GM21717 (cell line): Measurements from ENCODE around the gene SMARCA2.

Experiments used
- ATAC-seq: cut with Tn5 transposase; IDR thresholded peaks from one replicate; pipeline ENCODE4 v1.9.1; 2021; ENCODE audit warnings: mild to moderate bottlenecking, moderate library complexity; ENCODE audit not compliant: unreplicated experiment

Gene SMARCA2

DNA sequence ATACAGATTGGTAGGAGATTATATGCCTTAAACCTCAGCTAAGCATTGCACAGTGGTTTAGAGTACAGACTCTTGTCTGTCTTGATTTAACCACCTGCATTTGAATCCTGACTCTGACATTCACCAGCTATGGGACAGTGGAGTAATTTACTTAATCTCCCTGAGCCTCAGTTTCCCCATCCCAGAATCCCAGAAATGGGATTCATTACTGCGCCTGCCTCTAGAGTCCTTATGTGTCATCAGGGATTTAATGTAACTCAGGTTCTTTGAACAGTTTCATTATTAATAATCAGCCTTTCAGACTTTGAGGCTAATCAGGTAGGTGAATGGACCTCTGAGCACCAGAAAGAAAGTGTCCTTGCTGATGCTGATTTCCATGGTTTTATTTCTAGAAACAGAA is 149.1 kb downstream of the SMARCA2 start:
- no peak for ATAC-seq

DNA sequence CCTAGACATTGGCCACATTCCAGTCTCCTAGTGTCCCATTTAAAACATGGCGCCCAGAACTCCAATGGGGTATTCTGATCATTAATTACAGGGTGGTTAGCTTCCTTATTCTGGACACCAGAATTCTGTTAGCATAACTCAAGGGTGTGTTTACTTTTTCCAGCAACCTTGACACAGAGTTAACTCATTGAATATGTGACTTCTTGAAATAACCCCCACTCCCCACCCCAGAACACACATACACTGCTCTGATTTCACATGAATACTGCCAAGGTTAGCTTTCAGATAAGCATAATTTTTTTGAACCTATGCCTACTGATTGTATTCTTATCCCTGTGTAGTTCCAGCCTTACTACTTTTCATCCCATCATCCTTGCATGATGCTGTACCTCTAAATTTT is 151.1 kb downstream of the SMARCA2 start:
- no peak for ATAC-seq

DNA sequence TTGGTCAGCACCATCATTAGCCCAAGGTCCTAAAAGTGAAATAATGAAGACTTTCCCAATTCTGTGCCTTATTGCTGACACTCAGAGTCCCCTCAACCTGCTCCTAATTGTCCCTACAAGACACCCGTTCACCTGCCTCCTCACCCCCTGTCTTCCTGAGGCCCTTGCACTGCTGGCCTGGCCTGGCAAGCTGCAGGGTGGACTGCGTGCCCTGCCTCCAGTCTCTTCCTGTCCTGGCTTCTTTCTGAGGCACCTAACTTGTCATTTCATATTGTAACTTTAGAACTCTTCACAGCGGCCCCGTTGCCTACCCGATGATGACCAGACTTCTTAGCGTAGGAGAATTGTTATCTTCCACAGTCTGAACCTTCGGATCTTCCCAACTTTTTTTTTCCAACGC is 153.9 kb downstream of the SMARCA2 start:
- no peak for ATAC-seq

DNA sequence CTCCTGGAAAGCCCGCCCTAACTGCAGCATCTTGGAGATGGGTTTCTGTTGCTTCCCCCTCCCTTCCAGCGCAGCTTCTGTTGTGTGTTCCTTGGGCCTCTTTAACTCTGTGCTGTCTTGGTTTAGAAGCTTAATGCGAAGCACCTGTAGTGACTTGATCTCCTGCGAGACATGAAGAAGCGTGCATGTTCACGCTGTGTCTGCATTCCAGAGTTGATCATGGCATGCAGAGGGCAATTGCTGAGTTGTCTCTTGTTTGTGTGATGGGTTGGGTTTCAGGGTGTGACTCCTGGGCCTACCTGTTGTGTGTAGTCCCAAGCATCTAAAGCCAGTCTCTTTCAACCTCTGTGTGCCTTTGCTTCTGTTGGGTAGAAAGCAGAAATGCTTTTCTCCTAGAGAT is 155.6 kb downstream of the SMARCA2 start:
- no peak for ATAC-seq

DNA sequence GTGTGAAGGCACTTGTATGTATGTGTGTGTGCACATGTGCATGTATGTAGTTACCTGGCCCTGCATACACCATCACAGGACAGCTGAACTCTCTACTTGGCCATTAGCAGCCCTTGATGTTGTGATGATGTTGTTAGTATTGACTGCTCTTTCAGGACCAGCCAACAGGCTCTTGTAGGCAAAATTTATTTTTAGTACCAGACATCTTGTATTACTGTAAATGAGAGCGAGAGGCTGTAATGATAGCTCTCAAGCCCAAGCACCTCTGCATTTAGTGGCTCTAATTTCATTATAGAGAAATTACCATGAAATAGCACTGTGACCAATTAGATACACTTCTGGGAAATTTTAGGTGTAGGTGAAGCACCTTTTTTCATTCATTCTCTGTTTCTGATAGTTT is 158.0 kb downstream of the SMARCA2 start:
- ATAC-seq: no peak

DNA sequence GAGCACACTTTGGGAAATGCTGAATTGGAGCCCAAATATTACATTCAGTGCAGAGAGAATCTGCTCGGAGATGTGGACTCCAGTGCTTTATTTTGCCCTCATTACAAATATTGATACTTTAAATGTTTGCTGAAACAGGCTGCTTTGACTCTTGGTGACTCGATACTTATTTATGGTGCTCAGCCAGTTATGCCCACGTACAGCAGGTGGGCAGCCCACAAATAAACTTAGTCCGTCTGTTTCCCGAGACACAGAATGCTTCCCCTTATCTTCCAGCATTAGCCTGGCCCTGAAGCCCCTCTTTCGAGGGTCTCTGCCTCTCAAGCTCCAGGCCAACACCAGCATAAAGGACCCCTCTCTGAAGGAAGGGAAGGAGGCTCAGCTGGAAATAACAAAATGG is 158.7 kb downstream of the SMARCA2 start:
- ATAC-seq: no peak

DNA sequence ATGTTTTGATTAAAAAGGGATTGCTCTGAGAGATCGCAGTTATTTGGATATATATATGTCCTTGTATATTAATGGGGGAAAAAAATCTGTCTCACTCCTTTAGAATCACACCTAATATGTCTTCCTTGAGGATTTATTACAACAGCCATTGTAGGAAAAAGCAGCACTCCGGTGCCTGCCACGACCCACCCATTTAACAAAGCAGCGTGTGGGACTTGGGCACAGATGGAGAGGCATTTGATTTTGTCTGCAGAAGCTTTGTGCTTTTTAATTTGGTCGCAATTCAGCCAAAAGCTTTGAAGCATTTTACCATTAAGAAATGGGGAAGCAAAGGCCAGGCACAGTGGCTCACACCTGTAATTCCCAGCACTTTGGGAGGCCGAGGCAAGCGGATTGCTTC is 159.2 kb downstream of the SMARCA2 start:
- no peak for ATAC-seq

DNA sequence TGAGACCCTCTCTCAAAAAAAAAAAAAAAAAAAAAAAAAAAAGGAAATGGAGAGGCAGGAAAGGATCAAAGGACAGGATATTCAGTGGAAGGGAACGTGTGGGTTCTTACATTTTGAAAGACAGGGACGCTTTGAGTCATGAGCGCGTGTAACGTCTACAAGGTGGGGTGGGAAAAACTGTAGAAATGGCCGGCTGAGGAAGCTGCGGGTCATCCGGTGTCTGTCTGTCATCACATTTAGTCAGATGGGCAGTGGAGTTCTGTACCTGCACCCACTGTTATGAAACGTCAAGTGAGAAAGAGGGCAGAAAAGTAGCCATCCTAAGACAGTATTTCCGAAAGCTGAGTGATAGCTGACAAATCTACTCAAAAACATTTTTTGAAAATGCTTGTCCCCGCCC is 159.8 kb downstream of the SMARCA2 start:
- ATAC-seq: no peak

DNA sequence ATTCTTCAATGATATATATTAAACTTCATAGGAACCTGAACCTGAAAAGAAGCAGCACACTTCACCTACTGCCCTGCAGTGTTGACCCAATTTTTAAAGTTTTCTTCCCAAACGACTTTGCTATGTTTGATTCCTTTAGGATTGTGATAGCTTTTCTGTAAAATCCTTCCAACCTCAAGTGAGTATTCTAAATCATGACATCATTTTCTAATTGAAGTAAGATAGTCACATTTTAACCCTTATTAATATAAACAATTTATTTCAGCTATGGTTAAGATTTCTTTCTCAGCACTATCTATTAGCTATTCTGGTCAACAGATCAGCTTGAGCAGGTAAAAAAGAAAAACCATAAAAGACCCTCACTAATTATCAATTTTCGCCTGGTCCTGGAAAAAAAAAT is 162.0 kb downstream of the SMARCA2 start:
- no peak for ATAC-seq

DNA sequence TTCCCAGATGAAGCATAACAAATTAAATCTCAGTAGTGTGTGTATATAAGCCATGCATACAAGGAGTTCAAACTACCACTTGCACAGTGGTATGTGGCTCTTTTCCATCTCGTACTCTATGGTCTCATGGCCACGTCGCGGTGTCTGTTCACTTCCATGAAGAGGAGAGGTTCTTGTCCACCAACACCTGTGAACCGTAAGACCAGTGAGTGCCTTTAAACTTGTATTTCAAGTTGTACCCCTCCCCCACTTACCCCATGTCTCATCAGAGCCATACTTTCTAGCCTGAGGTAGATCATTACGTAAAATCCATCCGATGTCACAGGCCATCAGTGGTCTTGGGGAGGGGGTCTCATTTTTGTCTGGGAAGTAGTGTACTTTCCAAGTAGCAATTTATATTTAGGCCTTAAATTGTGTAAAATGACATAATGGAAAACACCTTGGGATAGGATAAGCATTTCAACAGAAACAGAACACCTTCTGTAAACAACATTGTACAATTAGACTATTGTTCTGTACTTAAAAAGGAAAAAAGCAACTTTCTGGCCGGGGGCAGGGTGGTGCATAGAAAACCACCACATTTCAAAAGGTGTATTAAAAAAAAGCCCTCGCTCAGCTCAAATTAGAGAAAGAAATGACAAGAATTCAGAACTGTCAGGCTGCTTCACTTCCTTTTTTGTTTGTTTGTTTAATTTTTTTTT is 163.0 kb downstream of the SMARCA2 start:
- no peak for ATAC-seq

DNA sequence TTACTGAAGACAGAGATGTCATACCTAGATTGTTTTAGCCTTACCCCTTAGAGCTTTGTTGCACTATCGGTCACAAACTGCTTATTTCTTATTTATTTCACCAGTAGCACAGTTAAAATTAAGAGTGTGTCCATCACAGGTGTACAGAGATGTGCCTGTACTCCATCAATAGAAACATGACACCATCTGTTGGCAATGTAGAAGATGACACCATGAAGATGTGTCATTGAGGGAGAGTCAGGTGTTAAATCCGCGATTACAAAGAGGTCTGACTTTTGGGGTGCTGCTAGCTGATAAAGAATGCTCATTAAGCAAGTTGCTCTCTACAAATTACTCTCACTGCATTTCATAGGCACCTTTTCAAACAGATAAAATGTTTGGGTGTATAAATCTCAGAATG is 164.4 kb downstream of the SMARCA2 start:
- no peak for ATAC-seq

DNA sequence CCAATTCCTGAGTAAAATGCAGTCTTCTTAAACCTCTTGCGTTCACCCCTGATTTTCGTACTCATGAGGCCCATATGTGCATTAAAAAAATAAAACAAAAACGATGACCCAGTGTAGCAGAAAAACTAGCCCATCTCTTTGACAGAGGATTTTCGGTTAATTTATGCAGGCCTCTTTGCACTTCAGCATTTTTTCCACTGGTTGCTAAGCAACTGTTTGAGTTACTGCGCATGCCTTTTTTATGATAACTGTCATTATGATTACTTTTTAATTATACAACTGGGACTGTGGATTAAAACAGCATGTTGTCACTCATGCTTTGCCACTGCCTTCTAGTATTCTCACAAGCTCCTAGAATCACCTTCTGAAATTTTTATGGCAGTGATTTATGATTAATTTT is 165.0 kb downstream of the SMARCA2 start:
- no peak for ATAC-seq

DNA sequence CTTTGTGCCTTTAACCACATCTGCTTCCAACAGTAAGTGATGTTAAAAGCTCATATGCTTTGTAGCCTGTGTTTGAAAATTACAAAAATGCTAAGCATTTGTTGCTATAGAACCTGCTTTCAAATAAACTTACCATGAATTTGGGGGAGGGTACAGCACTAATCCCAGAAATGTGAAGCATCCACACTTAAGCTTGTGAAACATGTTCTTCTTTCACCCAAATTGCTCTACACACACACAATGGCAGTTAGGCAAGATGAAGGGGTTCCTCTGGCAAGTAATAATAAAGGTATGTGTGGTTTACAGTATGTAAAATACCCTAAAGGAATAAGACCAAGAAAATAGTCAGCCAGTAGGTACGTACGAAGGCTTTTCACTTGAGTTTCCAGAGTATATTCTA is 165.6 kb downstream of the SMARCA2 start:
- no peak for ATAC-seq

DNA sequence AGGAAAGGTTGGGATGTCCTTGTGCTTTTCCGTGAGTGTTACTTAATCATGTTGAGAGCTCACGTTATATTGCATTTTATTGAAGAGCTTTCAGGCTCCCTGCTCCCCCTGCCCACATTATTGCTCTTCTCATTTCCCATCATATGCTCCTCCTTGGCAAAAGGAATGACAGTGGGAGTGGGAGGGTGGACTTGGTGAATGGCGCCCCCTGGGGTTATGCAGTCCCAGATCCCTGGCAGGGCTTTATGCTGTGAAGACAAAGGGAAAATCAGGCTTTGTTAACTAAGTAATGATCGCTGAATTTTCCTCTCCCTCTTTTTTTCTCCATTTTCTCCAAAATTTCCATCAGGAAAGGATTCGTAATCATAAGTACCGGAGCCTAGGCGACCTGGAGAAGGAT is 166.6 kb downstream of the SMARCA2 start:
- no peak for ATAC-seq

DNA sequence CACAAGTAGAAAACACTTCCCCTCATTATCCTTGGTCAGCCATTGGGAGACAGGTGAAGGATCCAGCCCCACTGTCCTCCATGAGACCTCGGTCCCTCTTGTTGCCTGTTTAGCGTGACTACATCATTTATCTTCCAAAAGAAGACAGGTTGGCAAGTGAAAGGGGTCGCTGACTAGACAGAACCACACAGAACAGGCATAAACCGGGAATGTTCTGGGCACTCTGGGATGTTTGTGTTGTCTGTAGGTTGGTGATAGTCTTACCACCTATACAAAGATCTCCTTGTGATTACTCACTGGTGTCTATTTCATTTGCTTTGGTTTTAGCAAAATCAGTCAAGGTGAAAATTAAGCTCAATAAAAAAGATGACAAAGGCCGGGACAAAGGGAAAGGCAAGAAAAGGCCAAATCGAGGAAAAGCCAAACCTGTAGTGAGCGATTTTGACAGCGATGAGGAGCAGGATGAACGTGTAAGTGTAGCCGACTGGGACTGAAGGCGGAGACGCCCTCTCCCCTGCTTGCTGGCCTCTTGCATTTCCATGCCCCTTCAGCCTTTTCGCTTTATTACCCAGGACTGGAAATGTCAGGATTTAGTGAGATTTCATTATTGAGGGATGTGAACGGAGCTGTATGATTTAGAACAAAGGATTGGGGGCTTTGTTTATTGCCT is 175.9 kb downstream of the SMARCA2 start:
- no peak for ATAC-seq

DNA sequence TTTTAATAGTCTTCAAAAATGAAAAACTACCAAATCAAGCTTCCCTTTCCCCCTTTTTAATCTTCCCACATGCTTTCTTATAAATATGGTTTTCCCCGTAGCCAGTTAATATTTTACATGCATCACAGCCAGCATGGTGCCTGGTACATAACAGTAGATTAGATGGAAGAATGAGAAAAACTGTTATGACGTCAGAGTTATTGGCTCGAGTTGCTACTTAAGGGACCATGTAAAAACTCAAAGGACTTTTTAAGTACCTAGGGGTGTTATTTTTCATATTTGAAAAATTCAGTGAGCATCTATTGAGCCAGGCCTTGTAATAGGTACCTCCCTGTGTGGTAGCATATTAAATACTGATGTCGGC is 176.4 kb downstream of the SMARCA2 start:
- ATAC-seq: no peak

DNA sequence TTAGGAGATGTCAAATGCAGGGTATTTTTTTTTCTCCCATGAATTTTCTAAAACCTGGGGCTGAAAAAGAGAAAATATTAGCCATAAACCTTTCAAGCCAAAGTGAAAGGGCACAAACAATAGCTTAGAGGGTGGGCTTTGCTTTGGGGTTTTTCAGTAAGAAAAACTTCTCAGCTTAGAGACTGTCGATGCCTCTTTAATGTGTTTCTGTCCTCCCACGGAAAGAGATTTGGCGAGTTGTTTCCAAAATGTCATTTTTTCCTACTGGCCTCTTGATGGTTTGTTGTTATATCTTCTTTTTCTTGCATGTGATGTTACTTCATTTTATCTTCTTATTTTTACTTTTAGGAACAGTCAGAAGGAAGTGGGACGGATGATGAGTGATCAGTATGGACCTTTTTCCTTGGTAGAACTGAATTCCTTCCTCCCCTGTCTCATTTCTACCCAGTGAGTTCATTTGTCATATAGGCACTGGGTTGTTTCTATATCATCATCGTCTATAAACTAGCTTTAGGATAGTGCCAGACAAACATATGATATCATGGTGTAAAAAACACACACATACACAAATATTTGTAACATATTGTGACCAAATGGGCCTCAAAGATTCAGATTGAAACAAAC is 177.3 kb downstream of the SMARCA2 start:
- ATAC-seq: no peak

DNA sequence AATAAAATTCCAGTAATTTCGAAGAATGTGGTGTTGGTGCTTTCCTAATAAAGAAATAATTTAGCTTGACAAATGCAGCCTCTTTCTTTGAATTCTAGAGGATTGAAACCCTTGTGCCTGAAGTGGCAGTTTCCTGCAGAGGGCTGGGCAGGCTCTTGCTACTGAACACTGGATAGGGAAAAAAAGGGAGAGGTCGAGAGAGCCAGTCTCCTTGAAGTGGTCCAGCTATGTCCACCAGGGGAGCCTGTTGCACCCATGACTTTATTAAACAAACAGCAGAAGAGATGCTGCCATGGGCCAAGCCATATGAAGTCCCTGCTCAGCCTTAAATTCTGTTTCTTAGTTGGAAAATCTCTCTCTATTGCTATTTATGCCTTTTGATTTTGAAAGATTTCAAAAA is 178.4 kb downstream of the SMARCA2 start:
- no peak for ATAC-seq

DNA sequence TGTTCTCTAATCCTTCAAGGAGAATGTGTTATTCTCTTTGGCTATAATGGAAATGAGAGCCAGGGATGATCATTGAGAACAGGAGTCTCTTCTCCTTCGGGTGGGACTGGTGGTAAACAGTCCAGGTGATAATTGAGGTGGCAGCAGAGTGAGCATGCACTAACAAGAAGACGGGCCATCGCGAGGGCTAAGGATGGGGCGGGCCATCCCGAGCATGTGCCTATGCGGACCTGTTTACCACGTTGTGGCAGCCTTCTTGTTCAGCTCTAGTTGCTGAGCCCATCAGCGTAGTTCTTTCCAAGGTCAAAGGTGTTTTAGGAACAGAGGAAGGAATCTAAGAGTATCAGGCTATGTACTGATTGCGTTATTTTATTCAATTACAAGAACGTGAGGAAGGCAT is 180.1 kb downstream of the SMARCA2 start:
- ATAC-seq: no peak

DNA sequence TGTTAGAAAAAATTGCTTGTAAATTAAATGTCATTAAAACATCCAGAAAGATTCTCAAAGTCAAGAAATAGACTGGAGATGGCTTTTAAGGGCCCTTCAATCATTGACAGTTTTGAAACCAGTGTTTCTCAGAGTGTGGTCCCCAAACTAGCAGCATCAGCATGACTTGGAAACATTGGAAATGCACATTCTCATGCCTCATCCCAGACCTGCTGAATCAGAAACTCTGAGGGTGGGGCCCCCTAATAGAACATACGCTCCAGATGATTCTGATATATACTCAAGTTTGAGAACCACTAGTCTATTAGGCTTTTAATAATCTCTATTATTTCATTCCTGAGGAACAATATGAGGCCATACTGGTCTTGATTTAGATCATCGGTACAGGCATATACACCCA is 181.6 kb downstream of the SMARCA2 start:
- no peak for ATAC-seq

DNA sequence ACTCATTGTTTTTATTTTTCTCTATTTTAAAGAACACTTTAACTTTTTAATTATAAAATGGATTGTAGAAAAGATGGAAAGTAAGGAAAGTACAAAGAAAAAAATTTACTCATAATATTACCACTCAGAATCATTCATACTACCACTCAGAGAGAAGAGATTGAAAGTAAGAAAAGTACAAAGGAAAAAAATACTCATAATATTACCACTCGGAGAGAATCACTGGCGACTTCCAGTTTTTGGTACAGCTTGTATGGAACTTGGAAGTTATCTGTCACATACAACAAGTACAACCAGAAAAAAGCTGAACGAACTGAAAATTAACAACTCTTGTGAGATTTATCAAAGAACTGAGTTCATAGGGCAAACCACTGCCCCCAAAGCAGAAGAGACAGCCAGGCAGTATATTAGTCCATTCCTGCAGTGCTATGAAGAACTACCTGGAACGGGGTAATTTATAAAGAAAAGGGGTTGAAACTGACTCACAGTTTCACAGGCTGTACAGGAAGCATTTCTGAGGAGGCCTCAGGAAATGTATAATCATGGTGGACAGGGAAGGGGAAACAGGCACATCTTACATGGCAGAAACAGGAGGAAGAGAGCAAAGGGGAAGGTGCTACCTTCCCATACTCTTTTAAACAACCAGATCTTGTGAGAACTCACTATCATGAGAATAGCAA is 183.9 kb downstream of the SMARCA2 start:
- ATAC-seq: no peak
